MM.1S (cell line): Measurements from ENCODE around the gene MYLK4.

Experiments used
- DNase-seq: peaks from one replicate; pipeline ENCODE4 v3.0.0-alpha.2; 2015
- H2AFZ ChIP-seq: fragments of 300-600 bp; sonication (generic); 2 replicates; pipeline ENCODE4 v1.6.0; 2016; ENCODE audit warnings: antibody characterized with exemption, low read length
- H3F3A ChIP-seq: fragments of 300-600 bp; sonication (generic); 2 replicates; pipeline ENCODE4 v1.6.1; 2016; ENCODE audit warnings: mild to moderate bottlenecking, antibody characterized with exemption, low read length, moderate library complexity, mixed read lengths; ENCODE audit not compliant: insufficient read depth
- H3K27ac ChIP-seq: fragments of 300-600 bp; sonication (generic); 2 replicates; pipeline ENCODE4 v1.5.1; 2016; ENCODE audit warnings: mild to moderate bottlenecking, low read length
- H3K27me3 ChIP-seq: fragments of 300-600 bp; sonication (generic); replicated peaks from 2 replicates; pipeline ENCODE4 v1.6.0; 2016; ENCODE audit warnings: low read length; ENCODE audit not compliant: insufficient read depth
- H3K36me3 ChIP-seq: fragments of 300-600 bp; sonication (generic); replicated peaks from 2 replicates; pipeline ENCODE4 v1.6.1; 2016; ENCODE audit warnings: mild to moderate bottlenecking, low read length, mixed read lengths; ENCODE audit not compliant: insufficient read depth
- H3K4me1 ChIP-seq: fragments of 300-600 bp; sonication (generic); 2 replicates; pipeline ENCODE4 v1.6.1; 2016; ENCODE audit warnings: low read length, mixed read lengths
- H3K4me2 ChIP-seq: fragments of 300-600 bp; sonication (generic); 2 replicates; pipeline ENCODE4 v1.6.0; 2016; ENCODE audit warnings: low read depth, low read length
- H3K4me3 ChIP-seq: fragments of 300-600 bp; sonication (generic); 2 replicates; pipeline ENCODE4 v1.5.1; 2016; ENCODE audit warnings: low read length, mixed read lengths
- H3K79me2 ChIP-seq: fragments of 300-600 bp; sonication (generic); 2 replicates; pipeline ENCODE4 v1.6.1; 2016; ENCODE audit warnings: mixed run types, low read length, mixed read lengths
- H3K9ac ChIP-seq: fragments of 300-600 bp; sonication (generic); 2 replicates; pipeline ENCODE4 v1.6.1; 2016; ENCODE audit warnings: low read length, mixed read lengths
- H3K9me2 ChIP-seq: fragments of 300-600 bp; sonication (generic); replicated peaks from 2 replicates; pipeline ENCODE4 v1.6.1; 2016; ENCODE audit warnings: mild to moderate bottlenecking, low read length, mixed read lengths; ENCODE audit not compliant: insufficient read depth
- H3K9me3 ChIP-seq: fragments of 300-600 bp; sonication (generic); replicated peaks from 2 replicates; pipeline ENCODE4 v1.6.1; 2016; ENCODE audit warnings: mild to moderate bottlenecking, low read length, mixed read lengths; ENCODE audit not compliant: insufficient read depth
- H4K20me1 ChIP-seq: fragments of 300-600 bp; sonication (generic); 2 replicates; pipeline ENCODE4 v1.6.1; 2016; ENCODE audit warnings: mild to moderate bottlenecking, low read length, moderate library complexity, mixed read lengths; ENCODE audit not compliant: insufficient read depth
- CTCF ChIP-seq: fragments of 300-600 bp; sonication (generic); IDR thresholded peaks from 2 replicates; pipeline ENCODE4 v1.5.1; 2016; ENCODE audit warnings: antibody characterized with exemption, low read length, mixed read lengths
- EZH2 ChIP-seq: fragments of 300-600 bp; sonication (generic); optimal IDR thresholded peaks from 2 replicates; pipeline ENCODE3; 2017; ENCODE audit warnings: low read depth, mild to moderate bottlenecking, antibody characterized with exemption, low read length, mixed read lengths
- EZH2phosphoT487 ChIP-seq: fragments of 300-600 bp; sonication (generic); IDR thresholded peaks from 2 replicates; pipeline ENCODE4 v1.6.1; 2018; ENCODE audit warnings: antibody characterized with exemption, low read length

MYLK4 gene

GRCh38 chr6:2661651-2662050 lies 89.1 kb downstream of the MYLK4 start:
- Histone ChIP-seq H3K79me2 (no peaks in the 10 kb centered on the region), H3K9me3 (no peaks in the 10 kb centered on the region), H2AFZ (no peak overlapping the region), H3K27ac (no peak overlapping the region), H3K9ac (no peak overlapping the region), H3K36me3 (no peaks in the 10 kb centered on the region), H3K27me3 (no peaks in the 10 kb centered on the region; the same call in 1 of the 2 replicates), H3K4me2 (no peak overlapping the region), H3K9me2 (no peaks in the 10 kb centered on the region), H3K4me1 (no peaks in the 10 kb centered on the region), H3K4me3 (no peak overlapping the region), H4K20me1 (no peaks in the 10 kb centered on the region), H3F3A (no peaks in the 10 kb centered on the region)
- no peak for TF ChIP-seq EZH2phosphoT487
- no peak for TF ChIP-seq EZH2
- TF ChIP-seq CTCF: no peak
- DNase-seq: no peak

- H3K9me3 ChIP-seq: no peaks in the 10 kb centered on the region
- peaks cover 2% of the 10 kb centered on the region; the same call in 1 of the 2 replicates for H3K27me3 ChIP-seq
- H4K20me1 ChIP-seq: no peaks in the 10 kb centered on the region
- no peak overlapping the region for H3K4me3 ChIP-seq
- TF ChIP-seq EZH2phosphoT487: no peak
- no peak for TF ChIP-seq CTCF
- no peak for TF ChIP-seq EZH2
- no peaks in the 10 kb centered on the region for H3K36me3 ChIP-seq
- DNase-seq: no peak
- no peaks in the 10 kb centered on the region for H3F3A ChIP-seq
- H2AFZ ChIP-seq: no peak overlapping the region
- no peaks in the 10 kb centered on the region for H3K79me2 ChIP-seq
- no peaks in the 10 kb centered on the region for H3K9me2 ChIP-seq
- H3K9ac ChIP-seq: no peak overlapping the region
- H3K4me2 ChIP-seq: no peak overlapping the region
- H3K4me1 ChIP-seq: no peaks in the 10 kb centered on the region
- no peak overlapping the region for H3K27ac ChIP-seq
Observed at GRCh38 chr6:2659882-2660281, 90.8 kb downstream of the MYLK4 start.

DNA sequence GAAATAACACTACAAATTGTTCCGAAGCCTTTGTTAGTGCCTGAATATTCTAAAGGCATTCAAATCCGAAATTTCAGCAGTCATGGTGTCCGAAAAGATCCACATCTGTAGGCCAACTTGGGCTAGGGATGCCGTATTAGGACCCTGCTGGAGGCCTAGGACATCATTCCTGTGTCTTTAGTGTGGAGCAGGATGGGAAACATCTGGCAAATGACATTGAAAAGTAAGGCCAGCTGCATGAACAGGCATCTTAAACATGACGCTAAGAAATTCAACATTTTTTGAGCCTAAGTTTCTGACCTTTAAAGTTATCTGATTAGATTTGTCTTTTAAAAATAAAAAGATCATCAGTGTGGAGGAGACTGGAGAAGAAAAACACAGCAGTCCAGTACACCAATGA lies 91.3 kb downstream of the MYLK4 start:
- no peak for TF ChIP-seq EZH2phosphoT487
- TF ChIP-seq EZH2: no peak
- no peak for TF ChIP-seq CTCF
- no peak overlapping the region for H3K4me3 ChIP-seq
- no peak for DNase-seq
- H3K4me2 ChIP-seq: no peak overlapping the region
- peaks cover 4% of the 10 kb centered on the region; the same call in 1 of the 2 replicates for H3K27me3 ChIP-seq
- no peaks in the 10 kb centered on the region for H4K20me1 ChIP-seq
- H3K9me2 ChIP-seq: no peaks in the 10 kb centered on the region
- H2AFZ ChIP-seq: no peak overlapping the region
- H3F3A ChIP-seq: no peaks in the 10 kb centered on the region
- no peaks in the 10 kb centered on the region for H3K9me3 ChIP-seq
- no peaks in the 10 kb centered on the region for H3K79me2 ChIP-seq
- H3K9ac ChIP-seq: no peak overlapping the region
- no peaks in the 10 kb centered on the region for H3K36me3 ChIP-seq
- H3K27ac ChIP-seq: no peak overlapping the region
- no peaks in the 10 kb centered on the region for H3K4me1 ChIP-seq
